IMR-90 (cell line): ENCODE results near the gene P3H1. TPM values are rescaled to one million over a fixed set of nuclear protein-coding genes. Genes with fewer than 3 reads are reported as not detected.

Source experiments
- ATAC-seq: fragments of 200-7000 bp; cut with Tn5 transposase; 2 replicates; pipeline ENCODE4 v1.9.1; 2020; ENCODE audit warnings: low read depth, mild to moderate bottlenecking, moderate library complexity
- BruUV-seq: library from RNA; stranded (reverse); fragments of 400-500 nt; replicated peaks from 2 replicates; lab custom pipeline; 2021; lab: Mats Ljungman, UMichigan
- CTCF ChIA-PET: fragments of 300-600 bp; formaldehyde crosslinking; extraction: SDS; loops from one replicate; lab custom pipeline; 2021; ENCODE audit warnings: antibody characterized with exemption; lab: Yijun Ruan, JAX
- POLR2A ChIA-PET: fragments of 300-600 bp; sonication (Branson Sonifier 250); formaldehyde crosslinking; loops from one replicate; lab custom pipeline; 2022; ENCODE audit warnings: antibody characterized with exemption; ENCODE audit not compliant: unreplicated experiment; lab: Charles Lee
- DNase-seq: peaks from one replicate; pipeline ENCODE4 v3.0.0; 2013
- H2AFZ ChIP-seq: replicated peaks from 2 replicates; pipeline ENCODE3; 2013; ENCODE audit warnings: low read length, mild to moderate bottlenecking; ENCODE audit not compliant: poor library complexity
- H2AK5ac ChIP-seq: 2 replicates; pipeline ENCODE4 v1.6.1; 2013; ENCODE audit warnings: low read depth, low read length, inconsistent platforms
- H2AK9ac ChIP-seq: replicated peaks from 2 replicates; pipeline ENCODE3; 2013; ENCODE audit warnings: mild to moderate bottlenecking, low read depth, low read length, moderate library complexity; ENCODE audit not compliant: poor library complexity
- H2BK120ac ChIP-seq: 2 replicates; pipeline ENCODE4 v1.6.1; 2013; ENCODE audit warnings: low read depth, low read length, inconsistent platforms
- H2BK15ac ChIP-seq: 3 replicates; pipeline ENCODE4 v1.6.1; 2013; ENCODE audit warnings: low read depth, low read length, inconsistent platforms
- H2BK20ac ChIP-seq: 2 replicates; pipeline ENCODE4 v1.6.1; 2013; ENCODE audit warnings: low read depth, mild to moderate bottlenecking, inconsistent platforms, low read length, moderate library complexity
- H2BK5ac ChIP-seq: 2 replicates; pipeline ENCODE4 v1.6.1; 2013; ENCODE audit warnings: mild to moderate bottlenecking, low read depth, low read length, inconsistent platforms; ENCODE audit not compliant: poor library complexity, severe bottlenecking
- H3K14ac ChIP-seq: replicated peaks from 2 replicates; pipeline ENCODE4 v1.6.1; 2013; ENCODE audit warnings: low read depth, low read length, inconsistent platforms
- H3K18ac ChIP-seq: 2 replicates; pipeline ENCODE4 v1.6.1; 2013; ENCODE audit warnings: low read depth, low read length, control low read depth
- H3K23ac ChIP-seq: 2 replicates; pipeline ENCODE4 v1.6.1; 2013; ENCODE audit warnings: low read depth, low read length, inconsistent platforms
- H3K27ac ChIP-seq: 2 replicates; pipeline ENCODE4 v1.5.1; 2013; ENCODE audit warnings: mild to moderate bottlenecking, control low read depth, low read length; ENCODE audit not compliant: insufficient read depth
- H3K27me3 ChIP-seq: 2 replicates; pipeline ENCODE4 v1.6.1; 2013; ENCODE audit warnings: low read length; ENCODE audit not compliant: control insufficient read depth, insufficient read depth
- H3K36me3 ChIP-seq: 2 replicates; pipeline ENCODE4 v1.6.1; 2013; ENCODE audit warnings: low read length, mixed read lengths; ENCODE audit not compliant: control insufficient read depth, insufficient read depth
- H3K4ac ChIP-seq: 2 replicates; pipeline ENCODE4 v1.6.1; 2013; ENCODE audit warnings: low read depth, low read length, inconsistent platforms
- H3K4me1 ChIP-seq: 2 replicates; pipeline ENCODE4 v1.6.1; 2013; ENCODE audit warnings: low read length, mixed read lengths; ENCODE audit not compliant: control insufficient read depth, insufficient read depth
- H3K4me2 ChIP-seq: 2 replicates; pipeline ENCODE4 v1.6.1; 2013; ENCODE audit warnings: low read depth, mild to moderate bottlenecking, control low read depth, low read length, moderate library complexity
- H3K4me3 ChIP-seq: 2 replicates; pipeline ENCODE4 v1.5.1; 2013; ENCODE audit warnings: low read depth, mild to moderate bottlenecking, control low read depth, low read length, moderate library complexity; ENCODE audit not compliant: insufficient read depth
- H3K56ac ChIP-seq: 2 replicates; pipeline ENCODE4 v1.6.1; 2013; ENCODE audit warnings: low read length, inconsistent platforms; ENCODE audit not compliant: insufficient read depth; ENCODE audit errors: extremely low read depth
- H3K79me1 ChIP-seq, 2 experiments: 2 replicates each; pipeline ENCODE4 v1.6.1; 2013; ENCODE audit warnings: low read length in 2 of 2, inconsistent platforms in 1 of 2, low read depth in 1 of 2
- H3K9ac ChIP-seq: 2 replicates; pipeline ENCODE4 v1.6.1; 2013; ENCODE audit warnings: low read depth, low read length, control low read depth
- H3K9me1 ChIP-seq: 2 replicates; pipeline ENCODE4 v1.6.1; 2013; ENCODE audit warnings: low read length, inconsistent platforms; ENCODE audit not compliant: insufficient read depth
- H3K9me3 ChIP-seq: 2 replicates; pipeline ENCODE4 v1.6.1; 2013; ENCODE audit warnings: low read length; ENCODE audit not compliant: control insufficient read depth, insufficient read depth
- H4K20me1 ChIP-seq: 2 replicates; pipeline ENCODE4 v1.6.1; 2013; ENCODE audit warnings: low read length, inconsistent platforms; ENCODE audit not compliant: insufficient read depth
- H4K5ac ChIP-seq: 2 replicates; pipeline ENCODE4 v1.6.1; 2013; ENCODE audit warnings: mild to moderate bottlenecking, low read depth, low read length, control low read depth
- H4K8ac ChIP-seq, 2 experiments: 2 replicates each; pipeline ENCODE4 v1.6.1; 2013; ENCODE audit warnings: low read depth in 2 of 2, low read length in 2 of 2, control low read depth in 1 of 2, inconsistent platforms in 1 of 2
- H4K91ac ChIP-seq: 2 replicates; pipeline ENCODE4 v1.6.1; 2013; ENCODE audit warnings: low read depth, low read length, inconsistent platforms; ENCODE audit not compliant: insufficient read depth
- BHLHE40 ChIP-seq: fragments of 150-350 bp; IDR thresholded peaks from 2 replicates; pipeline ENCODE4 v1.6.1; 2016; ENCODE audit warnings: mild to moderate bottlenecking, low read depth, low read length
- CEBPB ChIP-seq: IDR thresholded peaks from 2 replicates; pipeline ENCODE4 v1.6.1; 2012; ENCODE audit warnings: low read depth, low read length, improper control_type of control experiment
- CHD1 ChIP-seq: IDR thresholded peaks from 2 replicates; pipeline ENCODE4 v1.6.1; 2012; ENCODE audit warnings: low read depth, low read length, improper control_type of control experiment
- CTCF ChIP-seq: conservative IDR thresholded peaks from 2 replicates; pipeline ENCODE4 v1.5.1; 2012; ENCODE audit warnings: mild to moderate bottlenecking, low read depth, low read length, improper control_type of control experiment
- MAFK ChIP-seq: IDR thresholded peaks from 2 replicates; pipeline ENCODE4 v1.6.1; 2012; ENCODE audit warnings: low read depth, low read length, improper control_type of control experiment
- MXI1 ChIP-seq: IDR thresholded peaks from 2 replicates; pipeline ENCODE4 v1.6.1; 2012; ENCODE audit warnings: low read depth, mild to moderate bottlenecking, low read length, moderate library complexity, borderline replicate concordance
- NFE2L2 ChIP-seq: fragments of 150-350 bp; IDR thresholded peaks from 2 replicates; pipeline ENCODE4 v1.6.1; 2016; ENCODE audit warnings: low read depth, mild to moderate bottlenecking, low read length
- RAD21 ChIP-seq: IDR thresholded peaks from 2 replicates; pipeline ENCODE4 v1.6.1; 2012; ENCODE audit warnings: low read length, improper control_type of control experiment
- RCOR1 ChIP-seq: IDR thresholded peaks from 2 replicates; pipeline ENCODE4 v1.6.1; 2012; ENCODE audit warnings: mild to moderate bottlenecking, low read length, improper control_type of control experiment; ENCODE audit not compliant: insufficient replicate concordance
- RFX5 ChIP-seq: IDR thresholded peaks from 2 replicates; pipeline ENCODE4 v1.8.0; 2012; ENCODE audit warnings: low read depth, mild to moderate bottlenecking, low read length, moderate library complexity
- USF2 ChIP-seq: fragments of 150-350 bp; IDR thresholded peaks from 2 replicates; pipeline ENCODE4 v1.6.1; 2017; ENCODE audit warnings: mild to moderate bottlenecking, antibody characterized with exemption, low read length, low read depth
- WGBS, 2 experiments: methylation state at CpG; one replicate each; pipeline versions ENCODE4 v1.1.5 to v1.1.7; 2013; ENCODE audit warnings: missing lambda C conversion rate in 2 of 2; ENCODE audit not compliant: insufficient read length in 1 of 2; ENCODE audit errors: extremely low coverage in 2 of 2; 5-methylcytosine and 5-hydroxymethylcytosine counted together
- dilution Hi-C: fragments of 300-500 bp; cut with HindIII; formaldehyde crosslinking; loops from one replicate; pipeline ENCODE4 v1.14.3; 2018; ENCODE audit warnings: low sequenced_read_pairs; ENCODE audit not compliant: unreplicated experiment
- in situ Hi-C: fragments of 300-500 bp; cut with MboI; formaldehyde crosslinking; loops from 3 replicates; pipeline ENCODE4 v1.14.3; 2019; ENCODE audit warnings: low sequenced_read_pairs, inconsistent platforms, mixed read lengths
- intact Hi-C: fragments of 100-400 bp; cut with micrococcal nuclease; formaldehyde crosslinking; loops from 2 replicates; pipeline ENCODE4 v1.10.0; 2022
- polyA plus RNA-seq, 3 experiments: library from polyadenylated mRNA; depleted of rRNA; stranded (reverse); fragments of >200 nt; gene quantifications; 2 replicates each; pipeline ENCODE4 v1.2.3, GENCODE V29; 2012; ENCODE audit warnings: low replicate concordance in 1 of 3
- total RNA-seq: library from RNA; depleted of rRNA; stranded (reverse); fragments of >200 nt; gene quantifications from 2 replicates; pipeline ENCODE4 v1.2.3, GENCODE V29; 2012

Gene P3H1
- total and polyA plus RNA-seq, 2 of the 4 experiments (the other 2 are of a cell fraction), result 108 to 210 TPM

- Histone ChIP-seq H4K8ac (no peak overlapping the region), H2AK9ac (no peak overlapping the region), H3K4me2 (no peak overlapping the region), H3K9me1 (no peaks in the 10 kb centered on the region), H2AK5ac (no peak overlapping the region), H3K14ac (no peak overlapping the region), H3K18ac (no peak overlapping the region), H2AFZ (no peak overlapping the region), H3K4me3 (no peak overlapping the region), H3K56ac (no peak overlapping the region), H3K27me3 (no peaks in the 10 kb centered on the region), H3K9ac (no peak overlapping the region), H2BK120ac (no peak overlapping the region), H3K4ac (no peak overlapping the region), H3K9me3 (no peaks in the 10 kb centered on the region), H3K36me3 (no peaks in the 10 kb centered on the region), H2BK20ac (no peak overlapping the region), H4K5ac (no peak overlapping the region), H2BK15ac (no peak overlapping the region), H3K79me1 (no peaks in the 10 kb centered on the region), H2BK5ac (no peak overlapping the region), H3K27ac (no peak overlapping the region), H4K91ac (no peak overlapping the region), H4K20me1 (no peaks in the 10 kb centered on the region), H3K4me1 (no peaks in the 10 kb centered on the region), H3K23ac (no peak overlapping the region)
- POLR2A ChIA-PET, result no interaction called here
- DNase-seq (no peak), ATAC-seq (no peak)
- intact Hi-C loops, result no loop called here
- dilution Hi-C loops, result no loop called here
- WGBS, 2 experiments, result no CpG with 5 or more reads among the region's 6 CpGs
- in situ Hi-C loops, result no loop called here
- CTCF ChIA-PET, result interaction anchor here (0.7 kb wide), 1 partner anchor 1467 kb away, joined by 3 read pairs; no protein-coding TSS in a partner anchor
- no TSS peak for BruUV-seq
- no peak for TF ChIP-seq CHD1
- no peak for TF ChIP-seq RFX5
- TF ChIP-seq CEBPB, result no peak
- no peak for TF ChIP-seq USF2
- no peak for TF ChIP-seq RCOR1
- no peak for TF ChIP-seq MXI1
- TF ChIP-seq MAFK, result no peak
- TF ChIP-seq RAD21, result no peak
- TF ChIP-seq BHLHE40, result no peak
- TF ChIP-seq NFE2L2, result no peak
- TF ChIP-seq CTCF, result no peak
These were observed 43.3 kb downstream of the P3H1 start for GRCh38 chr1:42723511-42723910.
